DND-41 (cell line): ENCODE data around the gene SMC3.
"Not testable (repeated sequence)": the region's sequence is repeated elsewhere in the genome, so short reads cannot be mapped to it uniquely, and the experiment has no call there.

Experiments used
- ATAC-seq: fragments of 200-7000 bp; cut with Tn5 transposase; 3 replicates; pipeline ENCODE4 v1.9.1; 2021; ENCODE audit warnings: low read depth; ENCODE audit not compliant: insufficient read depth
- DNase-seq: peaks from one replicate; pipeline ENCODE4 v3.0.0-alpha.2; 2020
- H2AFZ ChIP-seq: 2 replicates; pipeline ENCODE4 v1.6.0; 2012; ENCODE audit warnings: low read depth, low read length
- H3K27ac ChIP-seq: 2 replicates; pipeline ENCODE4 v1.5.1; 2012; ENCODE audit warnings: low read length, inconsistent platforms
- H3K27me3 ChIP-seq: fragments of 200-600 bp; sonication (generic); 2 replicates; pipeline ENCODE4 v1.6.0; 2012; ENCODE audit warnings: low read length, mild to moderate bottlenecking, inconsistent platforms; ENCODE audit not compliant: insufficient read depth, poor library complexity
- H3K36me3 ChIP-seq: 2 replicates; pipeline ENCODE4 v1.5.1; 2012; ENCODE audit warnings: low read length, inconsistent platforms; ENCODE audit not compliant: insufficient read depth
- H3K4me1 ChIP-seq: 2 replicates; pipeline ENCODE4 v1.5.1; 2012; ENCODE audit warnings: mild to moderate bottlenecking, low read length; ENCODE audit not compliant: insufficient read depth
- H3K4me2 ChIP-seq: 2 replicates; pipeline ENCODE4 v1.6.0; 2012; ENCODE audit warnings: mild to moderate bottlenecking, moderate library complexity, low read length, inconsistent platforms; ENCODE audit not compliant: insufficient read depth
- H3K4me3 ChIP-seq, 2 experiments: fragments of 200-600 bp in 1 of 2; shearing (Covaris generic) in 1 of 2; 2 replicates each; pipeline ENCODE4 v1.5.1; 2012 to 2016; ENCODE audit warnings: inconsistent platforms in 2 of 2, low read length in 2 of 2, mild to moderate bottlenecking in 2 of 2, low read depth in 1 of 2, moderate library complexity in 1 of 2
- H3K79me2 ChIP-seq: 2 replicates; pipeline ENCODE4 v1.6.0; 2012; ENCODE audit warnings: low read length, inconsistent platforms; ENCODE audit not compliant: insufficient read depth
- H3K9ac ChIP-seq: 2 replicates; pipeline ENCODE4 v1.6.0; 2012; ENCODE audit warnings: low read depth, mild to moderate bottlenecking, inconsistent platforms, low read length, moderate library complexity
- H3K9me3 ChIP-seq: 2 replicates; pipeline ENCODE4 v1.5.1; 2012; ENCODE audit warnings: low read length, moderate library complexity, mild to moderate bottlenecking, inconsistent platforms; ENCODE audit not compliant: insufficient read depth, severe bottlenecking
- H4K20me1 ChIP-seq: 2 replicates; pipeline ENCODE4 v1.6.0; 2012; ENCODE audit warnings: low read length; ENCODE audit not compliant: insufficient read depth
- CTCF ChIP-seq: IDR thresholded peaks from 2 replicates; pipeline ENCODE4 v1.5.1; 2012; ENCODE audit warnings: borderline replicate concordance, low read length, moderate library complexity, mild to moderate bottlenecking; ENCODE audit not compliant: poor library complexity, severe bottlenecking; ENCODE audit errors: extremely low read depth
- EZH2 ChIP-seq: IDR thresholded peaks from 3 replicates; pipeline ENCODE4 v1.6.1; 2012; ENCODE audit warnings: borderline replicate concordance, low read depth, mild to moderate bottlenecking, moderate library complexity, low read length, inconsistent platforms; ENCODE audit not compliant: severe bottlenecking

The SMC3 gene

GRCh38 chr10:110638319-110638718 is 70.8 kb downstream of the SMC3 start:
- Histone ChIP-seq H2AFZ (no peak overlapping the region), H3K27ac (no peak overlapping the region), H3K9ac (no peak overlapping the region), H3K79me2 (no peaks in the 10 kb centered on the region), H3K9me3 (no peaks in the 10 kb centered on the region), H3K4me1 (peaks cover 6% of the 10 kb centered on the region; the same call in 1 of the 2 replicates), H3K4me2 (no peak overlapping the region), H3K4me3 (no peak overlapping the region), H3K36me3 (no peaks in the 10 kb centered on the region), H4K20me1 (no peaks in the 10 kb centered on the region; the same call in 1 of the 2 replicates), H3K27me3 (peaks cover 7% of the 10 kb centered on the region)
- no peak for TF ChIP-seq CTCF
- no peak for TF ChIP-seq EZH2
- ATAC-seq (no peak), DNase-seq (no peak)

- H3K4me1 ChIP-seq, H3K79me2 ChIP-seq, H4K20me1 ChIP-seq, H3K4me3 ChIP-seq, ATAC-seq, H3K27me3 ChIP-seq, H3K36me3 ChIP-seq, H2AFZ ChIP-seq, H3K9ac ChIP-seq, H3K9me3 ChIP-seq, DNase-seq, H3K4me2 ChIP-seq, H3K27ac ChIP-seq: not testable (repeated sequence)
Observed at GRCh38 chr10:110639046-110639445, 71.6 kb downstream of the SMC3 start.

GRCh38 chr10:110639858-110640257 is 72.4 kb downstream of the SMC3 start:
- H3K36me3 ChIP-seq, H3K9ac ChIP-seq, H3K27me3 ChIP-seq, H3K4me3 ChIP-seq, H3K27ac ChIP-seq, DNase-seq, H3K9me3 ChIP-seq, ATAC-seq, H3K79me2 ChIP-seq, H2AFZ ChIP-seq, H3K4me1 ChIP-seq, H4K20me1 ChIP-seq, H3K4me2 ChIP-seq: not testable (repeated sequence)

- no peak overlapping the region for H3K9ac ChIP-seq
- ATAC-seq (no peak), DNase-seq (no peak)
- H3K4me3 ChIP-seq = no peak overlapping the region
- H3K36me3 ChIP-seq = no peaks in the 10 kb centered on the region
- no peaks in the 10 kb centered on the region; the same call in 1 of the 2 replicates for H4K20me1 ChIP-seq
- no peaks in the 10 kb centered on the region for H3K79me2 ChIP-seq
- H3K27me3 ChIP-seq = peaks cover 7% of the 10 kb centered on the region
- no peaks in the 10 kb centered on the region for H3K4me1 ChIP-seq
- no peak overlapping the region for H3K4me2 ChIP-seq
- TF ChIP-seq CTCF = no peak
- no peak for TF ChIP-seq EZH2
- no peaks in the 10 kb centered on the region for H3K9me3 ChIP-seq
- H3K27ac ChIP-seq = no peak overlapping the region
- H2AFZ ChIP-seq = no peak overlapping the region
Observed at GRCh38 chr10:110641256-110641655, 73.8 kb downstream of the SMC3 start.
